HepG2 (cell line): Measurements from ENCODE around the gene ZBTB20. TPM values are rescaled to one million over a fixed set of nuclear protein-coding genes. Genes with fewer than 3 reads are reported as not detected.
A peak's percentile ranks its signal among the peaks of the same experiment; 100 is the strongest.

Source experiments
- ASH2L ChIP-seq: fragments of 300-600, 200-600 bp; sonication (generic); IDR thresholded peaks from 2 replicates; pipeline ENCODE4 v1.7.0; 2017; ENCODE audit warnings: low read depth, mild to moderate bottlenecking, moderate library complexity, mixed read lengths, low read length; ENCODE audit not compliant: insufficient read length
- CHD4 ChIP-seq: fragments of 200-600 bp; sonication (generic); IDR thresholded peaks from 2 replicates; pipeline ENCODE4 v1.7.0; 2017; ENCODE audit warnings: mild to moderate bottlenecking, low read length, borderline replicate concordance
- CREB1 ChIP-seq, 2 experiments: fragments of 450-650 bp in 1 of 2; IDR thresholded peaks; 2 replicates each; pipeline ENCODE4 v1.6.1; 2016 to 2017; ENCODE audit warnings: control low read depth in 1 of 2, mild to moderate bottlenecking in 1 of 2, missing compliant biosample characterization in 1 of 2, missing genetic modification characterization in 1 of 2
- EZH2 ChIP-seq: conservative IDR thresholded peaks from 2 replicates; pipeline ENCODE4 v1.6.1; 2012; ENCODE audit warnings: mild to moderate bottlenecking, low read depth, low read length, moderate library complexity
- GFI1 ChIP-seq: sonication (generic); formaldehyde crosslinking; IDR thresholded peaks from 2 replicates; pipeline ENCODE4 v1.5.0; 2020; ENCODE audit warnings: missing genetic modification reagents, mild to moderate bottlenecking, borderline replicate concordance
- HNRNPLL ChIP-seq: fragments of 200-400 bp; formaldehyde crosslinking; IDR thresholded peaks from 2 replicates; pipeline ENCODE4 v1.6.1; 2017; ENCODE audit warnings: mild to moderate bottlenecking, low read depth, low read length; ENCODE audit not compliant: poor library complexity, severe bottlenecking
- ISL2 ChIP-seq: sonication (generic); formaldehyde crosslinking; IDR thresholded peaks from 2 replicates; pipeline ENCODE4 v1.5.0; 2020; ENCODE audit warnings: missing genetic modification reagents
- MED1 ChIP-seq: sonication (generic); formaldehyde crosslinking; IDR thresholded peaks from 2 replicates; pipeline ENCODE4 v1.4.0; 2020; ENCODE audit warnings: missing genetic modification reagents
- MEIS2 ChIP-seq: sonication (generic); formaldehyde crosslinking; IDR thresholded peaks from 2 replicates; pipeline ENCODE4 v1.9.0; 2021; ENCODE audit warnings: mild to moderate bottlenecking, missing genetic modification reagents
- NR2C2 ChIP-seq: sonication (generic); formaldehyde crosslinking; IDR thresholded peaks from 2 replicates; pipeline ENCODE4 v1.4.0; 2020; ENCODE audit warnings: missing genetic modification reagents, mild to moderate bottlenecking, moderate library complexity, borderline replicate concordance
- RXRB ChIP-seq: IDR thresholded peaks from 2 replicates; pipeline ENCODE4 v1.6.1; 2016; ENCODE audit warnings: borderline replicate concordance, missing genetic modification reagents, missing compliant biosample characterization
- SOX13 ChIP-seq, 3 experiments: fragments of 450-650 bp in 1 of 3; sonication (generic) in 1 of 3; formaldehyde crosslinking in 1 of 3; IDR thresholded peaks in 2 of 3; conservative IDR thresholded peaks in 1 of 3; 2 replicates each; pipeline versions ENCODE4 v1.5.0 to v1.6.1; 2016 to 2020; ENCODE audit warnings: antibody characterized with exemption in 1 of 3, mild to moderate bottlenecking in 1 of 3, missing compliant biosample characterization in 1 of 3, missing genetic modification reagents in 1 of 3, moderate library complexity in 1 of 3
- SOX6 ChIP-seq, 2 experiments: fragments of 450-650 bp in 1 of 2; sonication (generic) in 1 of 2; formaldehyde crosslinking in 1 of 2; IDR thresholded peaks; 2 replicates each; pipeline versions ENCODE4 v1.4.0 to v1.6.1; 2017 to 2020; ENCODE audit warnings: antibody characterized with exemption in 1 of 2, mild to moderate bottlenecking in 1 of 2, missing genetic modification reagents in 1 of 2
- TFDP1 ChIP-seq: IDR thresholded peaks from 2 replicates; pipeline ENCODE4 v1.6.1; 2016; ENCODE audit warnings: missing compliant biosample characterization, missing genetic modification reagents, borderline replicate concordance
- ZC3H4 ChIP-seq: sonication (generic); formaldehyde crosslinking; IDR thresholded peaks from 2 replicates; pipeline ENCODE4 v1.4.0; 2020; ENCODE audit warnings: missing genetic modification reagents, borderline replicate concordance
- ZMAT3 ChIP-seq: sonication (generic); formaldehyde crosslinking; conservative IDR thresholded peaks from 2 replicates; pipeline ENCODE4 v1.7.0; 2021; ENCODE audit warnings: missing genetic modification reagents
- ZNF354B ChIP-seq: sonication (generic); formaldehyde crosslinking; IDR thresholded peaks from 2 replicates; pipeline ENCODE4 v1.8.0; 2022; ENCODE audit warnings: mild to moderate bottlenecking, missing genetic modification reagents
- ZNF781 ChIP-seq: sonication (generic); formaldehyde crosslinking; IDR thresholded peaks from 2 replicates; pipeline ENCODE4 v1.5.1; 2020; ENCODE audit warnings: borderline replicate concordance, mild to moderate bottlenecking, missing genetic modification reagents; ENCODE audit errors: not compliant biosample characterization
- polyA plus RNA-seq, 8 experiments: library from polyadenylated mRNA; depleted of rRNA in 3 of 8; stranded (reverse) in 7 of 8; unstranded in 1 of 8; fragments of >200 nt; fragmentation: Illumina TruSeq in 4 of 8; extraction: Trizol in 4 of 8; gene quantifications; 2 replicates each; pipeline versions ENCODE4 v1.2.1 to v1.2.3, GENCODE V29; 2011 to 2016; ENCODE audit warnings: low read depth in 4 of 8, missing spikeins in 1 of 8, mixed read lengths in 1 of 8; ENCODE audit not compliant: insufficient read depth in 1 of 8
- total RNA-seq, 5 experiments: library from RNA; depleted of rRNA; stranded (reverse); fragments of >200 nt; fragmentation: Illumina TruSeq; extraction: Trizol; gene quantifications; 2 replicates each; pipeline ENCODE4 v1.2.3, GENCODE V29; 2016; ENCODE audit warnings: low read depth in 1 of 5
- TF ChIP-seq, protein P1 (sequence below): sonication (generic); formaldehyde crosslinking; IDR thresholded peaks from 2 replicates; pipeline ENCODE4 v1.4.0; 2020; ENCODE audit warnings: mild to moderate bottlenecking, missing genetic modification reagents
- TF ChIP-seq, protein P2 (sequence below): IDR thresholded peaks from 2 replicates; pipeline ENCODE4 v1.6.1; 2012; ENCODE audit warnings: low read length, improper control_type of control experiment
- TF ChIP-seq, protein P3 (sequence below): IDR thresholded peaks from 2 replicates; pipeline ENCODE4 v1.6.1; 2012; ENCODE audit warnings: inconsistent platforms

The ZBTB20 gene
- total and polyA plus RNA-seq, 2 of the 13 experiments (the other 11 are each of a cell fraction or from before 2014, with no cell fraction given), result 1.9 to 8.8 TPM

GRCh38 chr3:114745322-114746240 is 401.5 kb downstream of the ZBTB20 start (continued):
- TF ChIP-seq, protein P1, sequence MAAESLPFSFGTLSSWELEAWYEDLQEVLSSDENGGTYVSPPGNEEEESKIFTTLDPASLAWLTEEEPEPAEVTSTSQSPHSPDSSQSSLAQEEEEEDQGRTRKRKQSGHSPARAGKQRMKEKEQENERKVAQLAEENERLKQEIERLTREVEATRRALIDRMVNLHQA (CRISPR knock-in tag), result no peak
- peak; percentile 80; the same call in 1 of the 2 replicates for TF ChIP-seq SOX13 (IDR thresholded peaks at IDR 0.05)
- peak in 1 of 2 experiments; percentile 97; a peak in 2 of 4 replicates for TF ChIP-seq SOX13 (CRISPR knock-in tag; conservative IDR thresholded peaks at IDR 0.05 in 1 of 2, IDR thresholded peaks at IDR 0.05 in 1 of 2)
- TF ChIP-seq GFI1 (CRISPR knock-in tag), result peak; percentile 61; the same call in 1 of the 2 replicates
- TF ChIP-seq HNRNPLL, result peak; percentile 20
- no peak for TF ChIP-seq MEIS2 (CRISPR knock-in tag)
- TF ChIP-seq EZH2, result no peak
- TF ChIP-seq MED1 (CRISPR knock-in tag), result peak; percentile 42
- TF ChIP-seq, protein P2, sequence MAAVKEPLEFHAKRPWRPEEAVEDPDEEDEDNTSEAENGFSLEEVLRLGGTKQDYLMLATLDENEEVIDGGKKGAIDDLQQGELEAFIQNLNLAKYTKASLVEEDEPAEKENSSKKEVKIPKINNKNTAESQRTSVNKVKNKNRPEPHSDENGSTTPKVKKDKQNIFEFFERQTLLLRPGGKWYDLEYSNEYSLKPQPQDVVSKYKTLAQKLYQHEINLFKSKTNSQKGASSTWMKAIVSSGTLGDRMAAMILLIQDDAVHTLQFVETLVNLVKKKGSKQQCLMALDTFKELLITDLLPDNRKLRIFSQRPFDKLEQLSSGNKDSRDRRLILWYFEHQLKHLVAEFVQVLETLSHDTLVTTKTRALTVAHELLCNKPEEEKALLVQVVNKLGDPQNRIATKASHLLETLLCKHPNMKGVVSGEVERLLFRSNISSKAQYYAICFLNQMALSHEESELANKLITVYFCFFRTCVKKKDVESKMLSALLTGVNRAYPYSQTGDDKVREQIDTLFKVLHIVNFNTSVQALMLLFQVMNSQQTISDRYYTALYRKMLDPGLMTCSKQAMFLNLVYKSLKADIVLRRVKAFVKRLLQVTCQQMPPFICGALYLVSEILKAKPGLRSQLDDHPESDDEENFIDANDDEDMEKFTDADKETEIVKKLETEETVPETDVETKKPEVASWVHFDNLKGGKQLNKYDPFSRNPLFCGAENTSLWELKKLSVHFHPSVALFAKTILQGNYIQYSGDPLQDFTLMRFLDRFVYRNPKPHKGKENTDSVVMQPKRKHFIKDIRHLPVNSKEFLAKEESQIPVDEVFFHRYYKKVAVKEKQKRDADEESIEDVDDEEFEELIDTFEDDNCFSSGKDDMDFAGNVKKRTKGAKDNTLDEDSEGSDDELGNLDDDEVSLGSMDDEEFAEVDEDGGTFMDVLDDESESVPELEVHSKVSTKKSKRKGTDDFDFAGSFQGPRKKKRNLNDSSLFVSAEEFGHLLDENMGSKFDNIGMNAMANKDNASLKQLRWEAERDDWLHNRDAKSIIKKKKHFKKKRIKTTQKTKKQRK, result no peak
- TF ChIP-seq ZNF354B (CRISPR knock-in tag), result no peak
- TF ChIP-seq ISL2 (CRISPR knock-in tag), result peak; percentile 40; the same call in 1 of the 2 replicates
- TF ChIP-seq CHD4, result 0 out of 2 replicates have a peak, but pooled peaks have one; percentile 54
- TF ChIP-seq ZC3H4, result no peak
- TF ChIP-seq NR2C2, result no peak
- 0 out of 2 replicates have a peak, but pooled peaks have one; percentile 11 for TF ChIP-seq RXRB (CRISPR knock-in tag)
- TF ChIP-seq ASH2L, result peak; percentile 10
- no peak for TF ChIP-seq SOX6 (IDR thresholded peaks at IDR 0.05)
- TF ChIP-seq SOX6 (CRISPR knock-in tag; IDR thresholded peaks at IDR 0.05), result peak; percentile 92
- no peak for TF ChIP-seq TFDP1 (CRISPR knock-in tag)
- no peak for TF ChIP-seq ZMAT3 (CRISPR knock-in tag)
- TF ChIP-seq CREB1 (IDR thresholded peaks at IDR 0.05), result no peak
- TF ChIP-seq CREB1 (CRISPR knock-in tag; IDR thresholded peaks at IDR 0.05), result peak; percentile 20; the same call in 1 of the 2 replicates
- TF ChIP-seq ZNF781, result no peak
- TF ChIP-seq, protein P3, sequence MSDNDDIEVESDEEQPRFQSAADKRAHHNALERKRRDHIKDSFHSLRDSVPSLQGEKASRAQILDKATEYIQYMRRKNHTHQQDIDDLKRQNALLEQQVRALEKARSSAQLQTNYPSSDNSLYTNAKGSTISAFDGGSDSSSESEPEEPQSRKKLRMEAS, result no peak
